ENCODE data around the gene THEM5.
A peak's percentile ranks its signal among the peaks of the same experiment; 100 is the strongest.

The THEM5 gene

DNA sequence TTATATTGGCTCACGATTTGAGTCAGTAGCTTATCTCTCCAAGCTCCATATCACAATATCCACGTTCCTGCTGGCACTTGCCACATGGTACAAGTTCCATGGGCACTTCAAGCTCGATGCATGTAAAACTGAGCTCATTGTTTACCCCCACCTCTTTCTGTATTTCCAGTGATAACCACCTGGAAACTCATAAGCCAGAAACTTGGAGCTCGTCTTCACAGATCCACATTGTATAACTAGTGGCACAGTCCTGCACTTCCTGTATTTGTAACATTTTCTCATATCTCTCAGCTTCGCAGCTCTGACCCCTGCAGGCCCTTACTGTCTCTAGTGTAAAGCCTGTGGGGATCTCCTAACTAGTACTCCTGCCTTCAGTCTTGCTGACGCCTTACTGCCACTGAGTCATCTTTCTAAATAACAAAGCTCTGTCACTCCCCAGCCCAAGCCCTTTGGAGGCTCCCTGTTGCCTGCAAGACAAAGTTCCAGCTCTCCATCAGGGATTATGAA lies 7.4 kb downstream of the THEM5 start:
- no peaks in the 10 kb centered on the region for H3K9me3 ChIP-seq (ENCODE audit: control insufficient read depth, low read length)
- H3K27ac ChIP-seq (ENCODE audit: insufficient read depth, low read length, poor library complexity, severe bottlenecking), result no peak overlapping the region
- no peaks in the 10 kb centered on the region for H3K27me3 ChIP-seq (replicated peaks; ENCODE audit: control insufficient read depth, insufficient read depth, low read length, poor library complexity, severe bottlenecking)
- DNase-seq, result no peak
- H3K4me1 ChIP-seq (ENCODE audit: control insufficient read depth, insufficient read depth, low read length, poor library complexity, severe bottlenecking), result no peaks in the 10 kb centered on the region
- H3K4me3 ChIP-seq (ENCODE audit: insufficient read depth, low read depth, low read length, poor library complexity, severe bottlenecking), result no peak overlapping the region
- H3K36me3 ChIP-seq (ENCODE audit: control insufficient read depth, insufficient read depth, low read length), result no peaks in the 10 kb centered on the region

DNA sequence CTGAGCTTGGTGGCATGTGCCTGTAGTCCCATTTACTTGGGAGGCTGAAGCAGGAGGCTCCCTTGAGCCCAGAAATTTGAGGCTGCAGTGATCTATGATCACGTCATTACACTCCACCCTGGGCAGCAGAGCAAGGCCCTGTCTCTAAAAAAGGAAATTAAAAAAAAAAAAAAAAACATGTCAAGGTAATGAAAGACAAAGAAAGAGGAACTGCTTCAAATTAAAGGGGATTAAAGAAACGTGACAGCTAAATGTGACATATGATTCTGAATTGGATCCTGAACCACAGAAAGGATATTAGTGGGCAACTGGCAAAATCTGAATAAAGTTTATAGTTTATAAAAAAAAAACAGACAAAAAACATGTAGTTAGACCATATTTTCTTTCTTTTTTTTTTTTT lies 10.1 kb downstream of the THEM5 start:
- H3K4me1 ChIP-seq (ENCODE audit: control insufficient read depth, insufficient read depth, low read length, poor library complexity, severe bottlenecking), result peaks cover 23% of the 10 kb centered on the region
- no peaks in the 10 kb centered on the region for H3K27me3 ChIP-seq (replicated peaks; ENCODE audit: control insufficient read depth, insufficient read depth, low read length, poor library complexity, severe bottlenecking)
- no peak overlapping the region for H3K4me3 ChIP-seq (ENCODE audit: insufficient read depth, low read depth, low read length, poor library complexity, severe bottlenecking)
- no peak for DNase-seq
- no peak overlapping the region for H3K27ac ChIP-seq (ENCODE audit: insufficient read depth, low read length, poor library complexity, severe bottlenecking)
- no peaks in the 10 kb centered on the region for H3K9me3 ChIP-seq (ENCODE audit: control insufficient read depth, low read length)
- no peaks in the 10 kb centered on the region for H3K36me3 ChIP-seq (ENCODE audit: control insufficient read depth, insufficient read depth, low read length)

- H3K36me3 ChIP-seq (ENCODE audit: control insufficient read depth, insufficient read depth, low read length), result no peaks in the 10 kb centered on the region
- no peaks in the 10 kb centered on the region for H3K27me3 ChIP-seq (replicated peaks; ENCODE audit: control insufficient read depth, insufficient read depth, low read length, poor library complexity, severe bottlenecking)
- no peak overlapping the region for H3K27ac ChIP-seq (ENCODE audit: insufficient read depth, low read length, poor library complexity, severe bottlenecking)
- peaks cover 44% of the 10 kb centered on the region for H3K4me1 ChIP-seq (ENCODE audit: control insufficient read depth, insufficient read depth, low read length, poor library complexity, severe bottlenecking)
- DNase-seq, result no peak
- H3K9me3 ChIP-seq (ENCODE audit: control insufficient read depth, low read length), result no peaks in the 10 kb centered on the region
- H3K4me3 ChIP-seq (ENCODE audit: insufficient read depth, low read depth, low read length, poor library complexity, severe bottlenecking), result no peak overlapping the region
Measured at GRCh38 chr1:151841141-151841540, 12.4 kb downstream of the THEM5 start.

GRCh38 chr1:151840421-151840820 lies 13.1 kb downstream of the THEM5 start:
- peak overlapping the region; percentile 80 for H3K27ac ChIP-seq (ENCODE audit: insufficient read depth, low read length, poor library complexity, severe bottlenecking)
- H3K27me3 ChIP-seq (replicated peaks; ENCODE audit: control insufficient read depth, insufficient read depth, low read length, poor library complexity, severe bottlenecking), result no peaks in the 10 kb centered on the region
- no peaks in the 10 kb centered on the region for H3K36me3 ChIP-seq (ENCODE audit: control insufficient read depth, insufficient read depth, low read length)
- no peak for DNase-seq
- H3K4me1 ChIP-seq (ENCODE audit: control insufficient read depth, insufficient read depth, low read length, poor library complexity, severe bottlenecking), result peaks cover 44% of the 10 kb centered on the region
- H3K9me3 ChIP-seq (ENCODE audit: control insufficient read depth, low read length), result no peaks in the 10 kb centered on the region
- H3K4me3 ChIP-seq (ENCODE audit: insufficient read depth, low read depth, low read length, poor library complexity, severe bottlenecking), result peak overlapping the region; percentile 63

DNA sequence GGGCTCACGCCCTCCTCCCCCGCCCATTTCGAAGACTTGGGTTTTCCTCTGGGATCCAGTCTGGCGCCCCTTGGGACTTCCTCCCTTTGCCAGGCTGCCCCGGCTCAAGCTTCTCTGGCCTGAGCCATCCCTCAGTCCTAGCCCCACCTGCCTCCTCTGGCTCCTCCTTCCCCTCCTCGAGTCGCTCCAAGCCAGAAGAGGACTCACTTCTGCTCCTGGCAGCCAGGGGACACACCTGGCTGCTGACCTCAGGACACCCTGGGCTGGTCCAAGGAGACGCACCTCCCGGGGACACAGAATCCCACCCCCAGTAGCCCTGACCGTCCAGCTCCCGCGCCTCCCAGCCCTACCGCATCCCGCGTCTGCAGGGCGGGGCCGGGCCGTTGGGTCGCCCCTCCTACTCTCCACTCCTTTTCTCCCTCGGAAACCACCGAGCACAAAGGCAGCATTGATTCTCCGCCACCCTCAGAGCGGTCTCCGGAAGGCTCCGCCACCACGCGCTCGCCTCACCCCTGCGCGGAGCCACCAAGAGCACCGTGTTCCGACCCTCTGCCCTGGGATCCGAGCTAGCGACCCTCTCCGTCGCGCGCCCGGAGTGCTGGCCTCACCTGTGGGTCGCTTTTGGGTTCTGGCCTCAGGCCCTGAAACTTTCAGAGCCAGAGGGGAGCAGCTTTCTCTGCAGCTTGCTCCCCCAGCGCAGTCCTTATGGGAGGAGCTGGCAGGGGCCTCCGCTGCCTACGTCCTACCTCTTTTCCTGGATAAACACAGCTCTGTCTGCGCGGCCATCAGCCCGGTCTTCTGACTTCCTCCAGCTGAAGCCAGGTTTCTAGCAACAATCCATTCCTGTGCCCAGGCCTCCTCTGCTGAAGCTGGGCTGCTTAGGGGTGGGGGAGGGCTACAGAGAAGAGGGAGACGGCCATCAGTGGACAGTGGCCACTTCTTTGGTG lies 13.8 kb downstream of the THEM5 start, which contains the start of gene C2CD4D:
TSS of gene C2CD4D (minus strand) at position 364 of the 947 bp plus-strand sequence. CDS start 831 bp downstream, outside the sequence.
- Histone ChIP-seq H3K36me3 (ENCODE audit: control insufficient read depth, insufficient read depth, low read length) (no peaks in the 10 kb centered on the region), H3K4me1 (ENCODE audit: control insufficient read depth, insufficient read depth, low read length, poor library complexity, severe bottlenecking) (peaks cover 48% of the 10 kb centered on the region), H3K27ac (ENCODE audit: insufficient read depth, low read length, poor library complexity, severe bottlenecking) (peak within 1 kb of the TSS; percentile 80), H3K4me3 (ENCODE audit: insufficient read depth, low read depth, low read length, poor library complexity, severe bottlenecking) (peak within 1 kb of the TSS; percentile 63), H3K27me3 (replicated peaks; ENCODE audit: control insufficient read depth, insufficient read depth, low read length, poor library complexity, severe bottlenecking) (no peaks in the 10 kb centered on the region), H3K9me3 (ENCODE audit: control insufficient read depth, low read length) (no peaks in the 10 kb centered on the region)
- peak; percentile 64 to 67 (median 67) for DNase-seq

DNA sequence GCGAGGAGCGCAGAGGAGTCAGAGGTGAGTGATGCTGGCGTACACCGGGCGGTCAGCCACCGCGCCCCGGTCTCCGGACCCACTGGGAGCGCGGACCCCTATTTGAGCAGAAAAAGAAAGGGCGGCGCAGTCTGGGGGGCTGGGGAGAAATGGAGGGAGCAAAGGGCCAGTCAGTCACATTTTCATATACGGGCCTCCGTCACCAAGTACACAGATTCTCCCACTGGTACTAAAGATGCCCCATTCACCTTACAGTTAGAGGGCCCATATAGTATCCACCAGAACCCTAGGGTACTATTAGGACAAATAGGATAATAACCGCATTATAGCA lies 14.5 kb downstream of the THEM5 start:
- no peaks in the 10 kb centered on the region for H3K27me3 ChIP-seq (replicated peaks; ENCODE audit: control insufficient read depth, insufficient read depth, low read length, poor library complexity, severe bottlenecking)
- H3K27ac ChIP-seq (ENCODE audit: insufficient read depth, low read length, poor library complexity, severe bottlenecking), result peak overlapping the region; percentile 80
- H3K4me3 ChIP-seq (ENCODE audit: insufficient read depth, low read depth, low read length, poor library complexity, severe bottlenecking), result peak overlapping the region; percentile 63

GRCh38 chr1:151838222-151839081 lies 15.1 kb downstream of the THEM5 start:
- peak overlapping the region; percentile 80 for H3K27ac ChIP-seq (ENCODE audit: insufficient read depth, low read length, poor library complexity, severe bottlenecking)
- peak; percentile 30 to 44 (median 37) for DNase-seq

More for the DNA sequence above, 14.5 kb downstream of the THEM5 start:
- Histone ChIP-seq H3K36me3 (ENCODE audit: control insufficient read depth, insufficient read depth, low read length) (no peaks in the 10 kb centered on the region), H3K4me1 (ENCODE audit: control insufficient read depth, insufficient read depth, low read length, poor library complexity, severe bottlenecking) (peaks cover 55% of the 10 kb centered on the region), H3K9me3 (ENCODE audit: control insufficient read depth, low read length) (no peaks in the 10 kb centered on the region)
- DNase-seq, result no peak

DNA sequence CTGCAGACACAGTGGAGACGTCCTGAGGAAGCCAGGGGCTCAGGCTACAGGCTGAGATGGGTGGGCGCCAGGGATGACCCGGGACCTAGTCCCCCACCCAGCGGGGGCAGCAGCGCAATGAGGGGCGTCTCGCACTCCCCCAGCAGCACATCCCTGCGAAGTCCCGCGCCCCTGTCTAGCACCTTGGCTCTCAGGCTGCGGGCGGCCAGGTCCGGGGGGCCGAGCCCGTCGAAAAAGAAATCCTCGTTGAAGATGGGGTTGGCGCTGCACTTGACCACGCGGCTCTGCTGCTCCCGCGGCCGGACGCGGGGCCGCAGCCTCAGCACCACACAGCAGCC lies 15.7 kb downstream of the THEM5 start:
- Histone ChIP-seq H3K27ac (ENCODE audit: insufficient read depth, low read length, poor library complexity, severe bottlenecking) (peak overlapping the region; percentile 80), H3K4me3 (ENCODE audit: insufficient read depth, low read depth, low read length, poor library complexity, severe bottlenecking) (peak overlapping the region; percentile 39), H3K27me3 (replicated peaks; ENCODE audit: control insufficient read depth, insufficient read depth, low read length, poor library complexity, severe bottlenecking) (no peaks in the 10 kb centered on the region), H3K36me3 (ENCODE audit: control insufficient read depth, insufficient read depth, low read length) (no peaks in the 10 kb centered on the region), H3K4me1 (ENCODE audit: control insufficient read depth, insufficient read depth, low read length, poor library complexity, severe bottlenecking) (peaks cover 66% of the 10 kb centered on the region), H3K9me3 (ENCODE audit: control insufficient read depth, low read length) (no peaks in the 10 kb centered on the region)
- peak in 1 of 3 donors; percentile 22 for DNase-seq

More at GRCh38 chr1:151838222-151839081, 15.1 kb downstream of the THEM5 start:
- no peaks in the 10 kb centered on the region for H3K36me3 ChIP-seq (ENCODE audit: control insufficient read depth, insufficient read depth, low read length)
- no peaks in the 10 kb centered on the region for H3K27me3 ChIP-seq (replicated peaks; ENCODE audit: control insufficient read depth, insufficient read depth, low read length, poor library complexity, severe bottlenecking)
- H3K9me3 ChIP-seq (ENCODE audit: control insufficient read depth, low read length), result no peaks in the 10 kb centered on the region
- H3K4me1 ChIP-seq (ENCODE audit: control insufficient read depth, insufficient read depth, low read length, poor library complexity, severe bottlenecking), result peaks cover 61% of the 10 kb centered on the region
- H3K4me3 ChIP-seq (ENCODE audit: insufficient read depth, low read depth, low read length, poor library complexity, severe bottlenecking), result peak overlapping the region; percentile 63

GRCh38 chr1:151837197-151837596 lies 16.3 kb downstream of the THEM5 start:
- DNase-seq, result peak; percentile 23 to 51 (median 44)
- Histone ChIP-seq H3K4me1 (ENCODE audit: control insufficient read depth, insufficient read depth, low read length, poor library complexity, severe bottlenecking) (peaks cover 73% of the 10 kb centered on the region), H3K27me3 (replicated peaks; ENCODE audit: control insufficient read depth, insufficient read depth, low read length, poor library complexity, severe bottlenecking) (no peaks in the 10 kb centered on the region), H3K4me3 (ENCODE audit: insufficient read depth, low read depth, low read length, poor library complexity, severe bottlenecking) (peak overlapping the region; percentile 39), H3K27ac (ENCODE audit: insufficient read depth, low read length, poor library complexity, severe bottlenecking) (peak overlapping the region; percentile 80), H3K36me3 (ENCODE audit: control insufficient read depth, insufficient read depth, low read length) (no peaks in the 10 kb centered on the region), H3K9me3 (ENCODE audit: control insufficient read depth, low read length) (no peaks in the 10 kb centered on the region)

Measured in effector memory CD4-positive, alpha-beta T cell (primary cell).